AG04449 (cell line): ENCODE results near the gene NTRK2.

Source experiments
- CTCF ChIA-PET: fragments of 350-600 bp; formaldehyde crosslinking; extraction: SDS; loops from one replicate; lab custom pipeline; 2021; ENCODE audit warnings: antibody characterized with exemption; lab: Yijun Ruan, JAX
- POLR2A ChIA-PET: fragments of 400-600, 350-600 bp; formaldehyde crosslinking; extraction: SDS; loops from one replicate; lab custom pipeline; 2020; ENCODE audit warnings: antibody characterized with exemption, inconsistent platforms; lab: Yijun Ruan, JAX
- DNase-seq: peaks from one replicate; pipeline ENCODE4 v3.0.0-alpha.2; 2010; ENCODE audit warnings: low read depth, low spot score
- H3K4me3 ChIP-seq: 2 replicates; pipeline ENCODE4 v1.5.1; 2011; ENCODE audit warnings: low read depth, mild to moderate bottlenecking, control low read depth, low read length
- CTCF ChIP-seq: IDR thresholded peaks from one replicate; pipeline ENCODE4 v1.5.1; 2011; ENCODE audit warnings: mild to moderate bottlenecking, moderate library complexity, low read length, control low read depth, inconsistent platforms; ENCODE audit not compliant: insufficient read depth; ENCODE audit errors: missing control alignments

The NTRK2 gene

GRCh38 chr9:84860249-84861115 is 191.0 kb downstream of the NTRK2 start:
- DNase-seq = no peak
- TF ChIP-seq CTCF = no peak
- ChIA-PET POLR2A (no interaction called here), CTCF (no interaction called here)
- H3K4me3 ChIP-seq = no peak overlapping the region

GRCh38 chr9:84861455-84861854 is 191.9 kb downstream of the NTRK2 start:
- ChIA-PET POLR2A (no interaction called here), CTCF (interaction anchor here (0.6 kb wide), 1 partner anchor 749 kb away, joined by 3 read pairs; no protein-coding TSS in a partner anchor)
- TF ChIP-seq CTCF = no peak
- no peak overlapping the region for H3K4me3 ChIP-seq
- DNase-seq = no peak

- no peak overlapping the region for H3K4me3 ChIP-seq
- DNase-seq = no peak
- ChIA-PET POLR2A (no interaction called here), CTCF (no interaction called here)
- TF ChIP-seq CTCF = no peak
Observed at GRCh38 chr9:84862308-84862707, 192.8 kb downstream of the NTRK2 start.

- no peak overlapping the region for H3K4me3 ChIP-seq
- DNase-seq = no peak
- ChIA-PET POLR2A (no interaction called here), CTCF (no interaction called here)
- TF ChIP-seq CTCF = no peak
Observed at GRCh38 chr9:84862810-84863287, 193.3 kb downstream of the NTRK2 start.

GRCh38 chr9:84863372-84863771 is 193.8 kb downstream of the NTRK2 start:
- DNase-seq = no peak
- no peak overlapping the region for H3K4me3 ChIP-seq
- POLR2A ChIA-PET = no interaction called here
- CTCF ChIA-PET = no interaction called here
- no peak for TF ChIP-seq CTCF

- no peak for TF ChIP-seq CTCF
- CTCF ChIA-PET = no interaction called here
- DNase-seq = no peak
- H3K4me3 ChIP-seq = no peak overlapping the region
- POLR2A ChIA-PET = no interaction called here
Observed at GRCh38 chr9:84866396-84867175, 197.1 kb downstream of the NTRK2 start.
